DOHH2 (cell line): ENCODE results near the gene CDC16.

Source experiments
- EZH2phosphoT487 ChIP-seq: fragments of 200-600 bp; sonication (generic); IDR thresholded peaks from 2 replicates; pipeline ENCODE4 v1.6.1; 2017; ENCODE audit warnings: borderline replicate concordance, mild to moderate bottlenecking, antibody characterized with exemption, low read length, moderate library complexity, mixed read lengths
- TF ChIP-seq, protein P1 (sequence below): fragments of 200-600 bp; sonication (generic); IDR thresholded peaks from one replicate; pipeline ENCODE4 v1.5.1; 2014; ENCODE audit warnings: antibody characterized with exemption, mild to moderate bottlenecking, low read depth, low read length; ENCODE audit not compliant: poor library complexity, severe bottlenecking

DNA sequence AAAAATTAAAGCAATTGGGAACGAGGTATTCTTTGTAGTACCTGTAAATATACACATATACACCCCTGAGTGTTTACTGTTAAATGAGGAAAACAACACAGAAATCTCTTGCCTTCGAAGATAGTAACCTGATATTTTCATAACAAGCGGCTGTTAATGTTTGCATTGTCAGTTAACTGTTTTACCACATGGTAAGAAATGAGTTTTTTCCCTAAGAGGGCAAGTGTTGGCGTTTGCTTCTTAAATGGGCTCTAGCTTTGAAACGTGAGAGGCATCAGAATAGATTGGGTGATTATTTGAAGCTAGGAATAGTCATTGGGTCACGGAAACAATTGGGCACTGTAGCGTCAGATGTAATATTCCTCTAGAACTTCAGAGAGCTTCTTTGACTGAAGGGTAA, 24.7 kb downstream of the CDC16 start:
- TF ChIP-seq, protein P1, sequence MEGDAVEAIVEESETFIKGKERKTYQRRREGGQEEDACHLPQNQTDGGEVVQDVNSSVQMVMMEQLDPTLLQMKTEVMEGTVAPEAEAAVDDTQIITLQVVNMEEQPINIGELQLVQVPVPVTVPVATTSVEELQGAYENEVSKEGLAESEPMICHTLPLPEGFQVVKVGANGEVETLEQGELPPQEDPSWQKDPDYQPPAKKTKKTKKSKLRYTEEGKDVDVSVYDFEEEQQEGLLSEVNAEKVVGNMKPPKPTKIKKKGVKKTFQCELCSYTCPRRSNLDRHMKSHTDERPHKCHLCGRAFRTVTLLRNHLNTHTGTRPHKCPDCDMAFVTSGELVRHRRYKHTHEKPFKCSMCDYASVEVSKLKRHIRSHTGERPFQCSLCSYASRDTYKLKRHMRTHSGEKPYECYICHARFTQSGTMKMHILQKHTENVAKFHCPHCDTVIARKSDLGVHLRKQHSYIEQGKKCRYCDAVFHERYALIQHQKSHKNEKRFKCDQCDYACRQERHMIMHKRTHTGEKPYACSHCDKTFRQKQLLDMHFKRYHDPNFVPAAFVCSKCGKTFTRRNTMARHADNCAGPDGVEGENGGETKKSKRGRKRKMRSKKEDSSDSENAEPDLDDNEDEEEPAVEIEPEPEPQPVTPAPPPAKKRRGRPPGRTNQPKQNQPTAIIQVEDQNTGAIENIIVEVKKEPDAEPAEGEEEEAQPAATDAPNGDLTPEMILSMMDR: no peak
- no peak for TF ChIP-seq EZH2phosphoT487
